ENCODE measurements around the gene PPARG. TPM values are rescaled to one million over a fixed set of nuclear protein-coding genes. Genes with fewer than 3 reads are reported as not detected.

The PPARG gene
- total RNA-seq, 1 donor from 2014 or later, result 28.5 TPM

GRCh38 chr3:12302564-12302963 lies 13.7 kb downstream of the PPARG start:
- TF ChIP-seq POLR2AphosphoS5 (IDR thresholded peaks at IDR 0.05; ENCODE audit: insufficient read depth in 1 of 2, low read depth in 1 of 2), result no peak
- TF ChIP-seq CTCF (IDR thresholded peaks at IDR 0.05), result no peak
- TF ChIP-seq POLR2A (IDR thresholded peaks at IDR 0.05), result no peak
- H3K36me3 ChIP-seq, result no peaks in the 10 kb centered on the region
- intact Hi-C loops (cut with DNase I), result no loop called here
- H3K9me3 ChIP-seq, result no peaks in the 10 kb centered on the region
- no peak overlapping the region for H3K4me3 ChIP-seq
- no peak for DNase-seq (ENCODE audit: extremely low spot score in 2 of 2)
- no peak overlapping the region for H3K27ac ChIP-seq
- H3K4me1 ChIP-seq, result peaks cover 9% of the 10 kb centered on the region
- H3K27me3 ChIP-seq, result no peaks in the 10 kb centered on the region

GRCh38 chr3:12303534-12303933 lies 14.7 kb downstream of the PPARG start:
- H3K36me3 ChIP-seq, result no peaks in the 10 kb centered on the region
- peaks cover 9% of the 10 kb centered on the region for H3K4me1 ChIP-seq
- H3K9me3 ChIP-seq, result no peaks in the 10 kb centered on the region
- H3K4me3 ChIP-seq, result no peak overlapping the region
- no peak overlapping the region for H3K27ac ChIP-seq
- DNase-seq (ENCODE audit: extremely low spot score in 2 of 2), result no peak
- intact Hi-C loops (cut with DNase I), result no loop called here
- no peaks in the 10 kb centered on the region for H3K27me3 ChIP-seq
- TF ChIP-seq CTCF (IDR thresholded peaks at IDR 0.05), result no peak
- no peak for TF ChIP-seq POLR2A (IDR thresholded peaks at IDR 0.05)
- no peak for TF ChIP-seq POLR2AphosphoS5 (IDR thresholded peaks at IDR 0.05; ENCODE audit: insufficient read depth in 1 of 2, low read depth in 1 of 2)

GRCh38 chr3:12303993-12304392 lies 15.1 kb downstream of the PPARG start:
- Histone ChIP-seq H3K27me3 (no peaks in the 10 kb centered on the region), H3K4me1 (peaks cover 9% of the 10 kb centered on the region), H3K4me3 (no peak overlapping the region), H3K9me3 (no peaks in the 10 kb centered on the region), H3K36me3 (no peaks in the 10 kb centered on the region), H3K27ac (no peak overlapping the region)
- no peak for DNase-seq (ENCODE audit: extremely low spot score in 2 of 2)
- intact Hi-C loops (cut with DNase I), result no loop called here
- TF ChIP-seq CTCF (IDR thresholded peaks at IDR 0.05), result no peak
- no peak for TF ChIP-seq POLR2AphosphoS5 (IDR thresholded peaks at IDR 0.05; ENCODE audit: insufficient read depth in 1 of 2, low read depth in 1 of 2)
- TF ChIP-seq POLR2A (IDR thresholded peaks at IDR 0.05), result no peak

GRCh38 chr3:12307136-12307535 lies 18.3 kb downstream of the PPARG start:
- Histone ChIP-seq H3K4me1 (peaks cover 2% of the 10 kb centered on the region), H3K27me3 (no peaks in the 10 kb centered on the region), H3K9me3 (no peaks in the 10 kb centered on the region), H3K4me3 (no peak overlapping the region), H3K36me3 (no peaks in the 10 kb centered on the region), H3K27ac (no peak overlapping the region)
- intact Hi-C loops (cut with DNase I), result no loop called here
- TF ChIP-seq CTCF (IDR thresholded peaks at IDR 0.05), result no peak
- no peak for TF ChIP-seq POLR2A (IDR thresholded peaks at IDR 0.05)
- TF ChIP-seq POLR2AphosphoS5 (IDR thresholded peaks at IDR 0.05; ENCODE audit: insufficient read depth in 1 of 2, low read depth in 1 of 2), result no peak
- no peak for DNase-seq (ENCODE audit: extremely low spot score in 2 of 2)

- Histone ChIP-seq H3K27ac (no peak overlapping the region), H3K36me3 (no peaks in the 10 kb centered on the region), H3K4me3 (no peak overlapping the region), H3K27me3 (no peaks in the 10 kb centered on the region), H3K9me3 (no peaks in the 10 kb centered on the region), H3K4me1 (no peaks in the 10 kb centered on the region)
- intact Hi-C loops (cut with DNase I), result no loop called here
- no peak for DNase-seq (ENCODE audit: extremely low spot score in 2 of 2)
- no peak for TF ChIP-seq POLR2AphosphoS5 (IDR thresholded peaks at IDR 0.05; ENCODE audit: insufficient read depth in 1 of 2, low read depth in 1 of 2)
- no peak for TF ChIP-seq CTCF (IDR thresholded peaks at IDR 0.05)
- TF ChIP-seq POLR2A (IDR thresholded peaks at IDR 0.05), result no peak
These were observed 19.6 kb downstream of the PPARG start for GRCh38 chr3:12308517-12308916.

Measured in vagina (tissue), 2 donors.